ENCODE data around the gene SUPT16H. TPM values are rescaled to one million over a fixed set of nuclear protein-coding genes. Genes with fewer than 3 reads are reported as not detected.
"Not testable (repeated sequence)": the region's sequence is repeated elsewhere in the genome, so short reads cannot be mapped to it uniquely, and the experiment has no call there.

Gene SUPT16H
- total RNA-seq, 4 donors from 2014 or later: 54.0 to 86.5 (median 60.3) TPM

DNA sequence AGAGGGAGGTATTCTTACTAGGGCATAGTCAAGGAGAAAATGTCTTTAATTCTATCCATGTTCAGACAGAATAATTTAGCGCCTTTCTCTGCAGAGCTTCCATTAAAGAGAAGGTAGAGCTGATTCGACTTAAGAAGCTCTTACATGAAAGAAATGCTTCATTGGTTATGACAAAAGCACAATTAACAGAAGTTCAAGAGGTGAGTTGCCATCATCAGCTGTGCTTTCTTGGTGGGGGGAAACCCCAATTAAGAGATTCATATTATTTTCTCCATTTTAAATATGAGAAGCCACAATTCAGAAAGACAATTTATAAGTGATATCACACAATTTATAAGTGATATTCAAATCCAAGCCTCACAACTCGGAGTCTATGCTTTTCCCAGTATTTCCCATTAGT is 76.2 kb downstream of the SUPT16H start:
- TF ChIP-seq, protein P1, sequence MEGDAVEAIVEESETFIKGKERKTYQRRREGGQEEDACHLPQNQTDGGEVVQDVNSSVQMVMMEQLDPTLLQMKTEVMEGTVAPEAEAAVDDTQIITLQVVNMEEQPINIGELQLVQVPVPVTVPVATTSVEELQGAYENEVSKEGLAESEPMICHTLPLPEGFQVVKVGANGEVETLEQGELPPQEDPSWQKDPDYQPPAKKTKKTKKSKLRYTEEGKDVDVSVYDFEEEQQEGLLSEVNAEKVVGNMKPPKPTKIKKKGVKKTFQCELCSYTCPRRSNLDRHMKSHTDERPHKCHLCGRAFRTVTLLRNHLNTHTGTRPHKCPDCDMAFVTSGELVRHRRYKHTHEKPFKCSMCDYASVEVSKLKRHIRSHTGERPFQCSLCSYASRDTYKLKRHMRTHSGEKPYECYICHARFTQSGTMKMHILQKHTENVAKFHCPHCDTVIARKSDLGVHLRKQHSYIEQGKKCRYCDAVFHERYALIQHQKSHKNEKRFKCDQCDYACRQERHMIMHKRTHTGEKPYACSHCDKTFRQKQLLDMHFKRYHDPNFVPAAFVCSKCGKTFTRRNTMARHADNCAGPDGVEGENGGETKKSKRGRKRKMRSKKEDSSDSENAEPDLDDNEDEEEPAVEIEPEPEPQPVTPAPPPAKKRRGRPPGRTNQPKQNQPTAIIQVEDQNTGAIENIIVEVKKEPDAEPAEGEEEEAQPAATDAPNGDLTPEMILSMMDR (IDR thresholded peaks at IDR 0.05): no peak
- ATAC-seq (ENCODE audit: low FRiP score) (no peak), DNase-seq (ENCODE audit: low spot score) (no peak)

- DNase-seq (ENCODE audit: low spot score); ATAC-seq (ENCODE audit: low FRiP score): not testable (repeated sequence)
Observed at GRCh38 chr14:21302836-21303140, 81.0 kb downstream of the SUPT16H start.

DNA sequence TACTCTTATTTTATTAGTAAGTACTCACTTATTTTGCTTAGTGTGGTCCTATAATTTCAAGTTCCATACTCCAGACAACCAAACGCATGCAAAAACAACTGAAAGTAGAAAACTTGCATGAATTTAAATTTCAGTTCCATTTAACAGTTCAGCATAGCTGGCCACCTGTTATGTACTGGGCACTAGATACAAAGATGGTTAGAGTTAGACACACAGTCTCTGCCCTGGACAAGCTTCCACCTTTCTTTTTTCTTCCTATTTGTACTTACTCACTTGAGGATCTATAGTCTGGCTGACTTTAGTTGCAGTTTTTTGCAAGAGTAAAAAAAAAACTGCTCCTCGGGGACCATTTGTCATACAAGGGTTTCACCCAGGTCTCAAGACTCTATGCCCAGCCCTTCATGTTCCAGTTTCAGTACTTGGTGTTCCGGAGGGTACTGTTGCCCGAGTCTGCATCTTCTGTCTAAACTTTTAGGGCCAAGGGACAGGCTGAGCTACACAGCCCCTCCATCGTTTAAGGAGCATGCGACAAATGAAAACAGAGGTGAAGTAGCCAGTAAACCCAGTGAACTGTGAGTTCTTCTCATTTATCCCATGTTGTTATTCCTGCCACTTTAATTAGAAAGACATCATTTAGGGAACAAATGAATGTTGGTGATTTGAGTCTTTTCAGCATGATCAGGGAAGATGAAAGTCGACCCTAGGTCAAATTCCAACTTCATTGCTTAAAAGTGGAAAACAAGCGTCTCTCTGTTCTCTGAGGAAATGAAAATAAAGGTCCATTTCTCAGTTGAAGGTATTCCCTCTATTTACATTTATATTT is 81.6 kb downstream of the SUPT16H start:
- DNase-seq (ENCODE audit: low spot score): no peak
- TF ChIP-seq, protein P1 (IDR thresholded peaks at IDR 0.05): no peak
- no peak for ATAC-seq (ENCODE audit: low FRiP score)

Small RNA genes within 50 kb of the gene (small RNA-seq; reads per million reads assigned to genes)
- gene RN7SL650P (not detected), gene SNORD8 (10,440 reads per million, percentile 100 among the genes with 10 or more reads in this experiment), gene SNORD9 (142 reads per million, percentile 97 among the genes with 10 or more reads in this experiment)

Other genes with a start within 250 kb of the SUPT16H start
- under 1 TPM in 1 of 4 donors, not detected in 3; 0.09 TPM for gene OR5AU1, start 228.0 kb downstream of the SUPT16H start, total RNA-seq
- 100 to 1,000 TPM; 361 to 619 (median 454) TPM for gene HNRNPC, start 114.6 kb downstream of the SUPT16H start, total RNA-seq
- 1 to 10 TPM in 1 of 4 donors, under 1 TPM in 3; 0.19 to 1.2 (median 0.53) TPM for gene RPGRIP1, start 103.9 kb downstream of the SUPT16H start, total RNA-seq
- 10 to 100 TPM; 40.6 to 65.6 (median 54.7) TPM for gene CHD8, start 72.1 kb upstream of the SUPT16H start, total RNA-seq
- gene RAB2B, start 92.9 kb upstream of the SUPT16H start, total RNA-seq: 10 to 100 TPM; 21.3 to 30.0 (median 25.6) TPM
- 10 to 100 TPM; 37.8 to 79.6 (median 56.8) TPM for gene TOX4, start 93.2 kb upstream of the SUPT16H start, total RNA-seq
- 10 to 100 TPM; 39.5 to 71.4 (median 47.4) TPM for gene METTL3, start 127.3 kb upstream of the SUPT16H start, total RNA-seq
- 1 to 10 TPM; 1.7 to 5.3 (median 3.9) TPM for gene SALL2, start 142.3 kb upstream of the SUPT16H start, total RNA-seq
- not detected for gene OR10G3, start 196.1 kb upstream of the SUPT16H start, total RNA-seq

All from omental fat pad (tissue), 4 donors.